Panc1 (cell line): ENCODE results near the gene TPSG1.

ENCODE experiments used
- SIN3A ChIP-seq: IDR thresholded peaks from 2 replicates; pipeline ENCODE4 v1.6.1; 2012; ENCODE audit warnings: low read depth, mild to moderate bottlenecking, low read length, moderate library complexity, borderline replicate concordance; ENCODE audit not compliant: insufficient read depth
- TF ChIP-seq, protein P1 (sequence below): fragments of 450-650 bp; IDR thresholded peaks from 2 replicates; pipeline ENCODE4 v1.5.1; 2017; ENCODE audit warnings: mild to moderate bottlenecking

DNA sequence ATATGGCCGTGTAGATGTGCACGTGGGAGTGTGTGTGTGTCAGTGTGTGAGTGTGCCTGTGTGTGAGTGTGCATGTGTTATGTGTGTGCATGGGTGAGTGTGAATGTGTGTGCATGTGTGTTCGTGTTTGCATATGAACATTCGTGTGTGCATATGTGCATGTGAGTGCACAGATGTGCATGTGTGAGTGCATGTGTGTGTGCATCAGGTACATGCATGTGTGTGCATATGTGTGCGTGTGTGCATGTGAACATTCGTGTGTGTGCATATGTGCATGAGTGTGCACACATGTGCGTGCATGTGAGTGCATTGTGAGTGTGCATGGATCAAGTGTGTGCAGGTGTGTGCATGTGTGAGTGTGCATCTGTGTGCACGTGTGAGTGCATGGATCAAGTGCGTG is 12.9 kb upstream of the TPSG1 start:
- TF ChIP-seq, protein P1, sequence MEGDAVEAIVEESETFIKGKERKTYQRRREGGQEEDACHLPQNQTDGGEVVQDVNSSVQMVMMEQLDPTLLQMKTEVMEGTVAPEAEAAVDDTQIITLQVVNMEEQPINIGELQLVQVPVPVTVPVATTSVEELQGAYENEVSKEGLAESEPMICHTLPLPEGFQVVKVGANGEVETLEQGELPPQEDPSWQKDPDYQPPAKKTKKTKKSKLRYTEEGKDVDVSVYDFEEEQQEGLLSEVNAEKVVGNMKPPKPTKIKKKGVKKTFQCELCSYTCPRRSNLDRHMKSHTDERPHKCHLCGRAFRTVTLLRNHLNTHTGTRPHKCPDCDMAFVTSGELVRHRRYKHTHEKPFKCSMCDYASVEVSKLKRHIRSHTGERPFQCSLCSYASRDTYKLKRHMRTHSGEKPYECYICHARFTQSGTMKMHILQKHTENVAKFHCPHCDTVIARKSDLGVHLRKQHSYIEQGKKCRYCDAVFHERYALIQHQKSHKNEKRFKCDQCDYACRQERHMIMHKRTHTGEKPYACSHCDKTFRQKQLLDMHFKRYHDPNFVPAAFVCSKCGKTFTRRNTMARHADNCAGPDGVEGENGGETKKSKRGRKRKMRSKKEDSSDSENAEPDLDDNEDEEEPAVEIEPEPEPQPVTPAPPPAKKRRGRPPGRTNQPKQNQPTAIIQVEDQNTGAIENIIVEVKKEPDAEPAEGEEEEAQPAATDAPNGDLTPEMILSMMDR, result no peak
- TF ChIP-seq SIN3A, result no peak
